BJ (cell line): ENCODE measurements around the gene PSMC1. TPM values are rescaled to one million over a fixed set of nuclear protein-coding genes. Genes with fewer than 3 reads are reported as not detected.
A peak's percentile ranks its signal among the peaks of the same experiment; 100 is the strongest.
"Not testable (repeated sequence)": the region's sequence is repeated elsewhere in the genome, so short reads cannot be mapped to it uniquely, and the experiment has no call there.

Experiments
- CTCF ChIA-PET: fragments of 350-600 bp; formaldehyde crosslinking; extraction: SDS; loops from one replicate; lab custom pipeline; 2021; ENCODE audit warnings: antibody characterized with exemption, inconsistent platforms; lab: Yijun Ruan, JAX
- POLR2A ChIA-PET: fragments of 300-600 bp; sonication (Branson Sonifier 250); formaldehyde crosslinking; extraction: SDS; loops from one replicate; lab custom pipeline; 2021; ENCODE audit warnings: antibody characterized with exemption; lab: Charles Lee
- DNase-seq: peaks from one replicate; pipeline ENCODE4 v3.0.0-alpha.2; 2011; ENCODE audit warnings: low read depth
- H3K27me3 ChIP-seq: 2 replicates; pipeline ENCODE4 v1.6.0; 2011; ENCODE audit warnings: low read length; ENCODE audit not compliant: control insufficient read depth, insufficient read depth
- H3K36me3 ChIP-seq: 2 replicates; pipeline ENCODE4 v1.5.1; 2011; ENCODE audit warnings: low read length; ENCODE audit not compliant: control insufficient read depth, insufficient read depth
- H3K4me3 ChIP-seq: 2 replicates; pipeline ENCODE4 v1.5.1; 2011; ENCODE audit warnings: low read depth, mild to moderate bottlenecking, control low read depth, low read length
- CTCF ChIP-seq: IDR thresholded peaks from 2 replicates; pipeline ENCODE4 v1.5.1; 2011; ENCODE audit warnings: low read depth, mild to moderate bottlenecking, control low read depth, inconsistent platforms, low read length, moderate library complexity; ENCODE audit not compliant: insufficient read depth
- polyA minus RNA-seq: library from RNA; depleted of rRNA, polyadenylated mRNA; stranded (reverse); fragments of >200 nt; gene quantifications from 2 replicates; pipeline ENCODE4 v1.2.3, GENCODE V29; 2011; rRNA and poly(A)+ RNA removed
- polyA plus RNA-seq: library from polyadenylated mRNA; depleted of rRNA; stranded (reverse); fragments of >200 nt; gene quantifications from 2 replicates; pipeline ENCODE4 v1.2.3, GENCODE V29; 2011; rRNA removed

Gene PSMC1
- polyA plus RNA-seq (102 and 180 TPM in 2 replicates), polyA minus RNA-seq (23.4 and 31.4 TPM in 2 replicates)

- DNase-seq, result peak; percentile 70
- CTCF ChIA-PET, result interaction anchor here (0.7 to 2.3 kb wide), 6 partner anchors 9 to 502 kb away, joined by 3 to 7 read pairs (median 3); no protein-coding TSS in a partner anchor
Measured at GRCh38 chr14:90256354-90257131, at the start of gene PSMC1. Gene PSMC1 (plus strand): TSS chr14:90256553. CDS start chr14:90256598, 45 bp downstream.

GRCh38 chr14:90213099-90213748 is 43.1 kb upstream of the PSMC1 start:
- ChIA-PET CTCF (no interaction called here), POLR2A (no interaction called here)
- H3K36me3 ChIP-seq, result no peaks in the 10 kb centered on the region
- TF ChIP-seq CTCF, result no peak
- no peaks in the 10 kb centered on the region for H3K27me3 ChIP-seq
- no peak overlapping the region for H3K4me3 ChIP-seq
- DNase-seq, result no peak

More at GRCh38 chr14:90256354-90257131, at the start of gene PSMC1:
- Histone ChIP-seq H3K4me3 (peak within 1 kb of the TSS; percentile 66), H3K27me3 (no peaks in the 10 kb centered on the region), H3K36me3 (peaks cover 2% of the 10 kb centered on the region)
- 0 out of 2 replicates have a peak, but pooled peaks have one; percentile 3 for TF ChIP-seq CTCF
- POLR2A ChIA-PET, result no interaction called here

- H3K27me3 ChIP-seq, result no peaks in the 10 kb centered on the region
- POLR2A ChIA-PET, result no interaction called here
- TF ChIP-seq CTCF, result no peak
- no peak overlapping the region for H3K4me3 ChIP-seq
- no peaks in the 10 kb centered on the region for H3K36me3 ChIP-seq
- CTCF ChIA-PET, result no interaction called here
- no peak for DNase-seq
Measured at GRCh38 chr14:90228478-90228877, 27.9 kb upstream of the PSMC1 start.

GRCh38 chr14:90229942-90230341 is 26.4 kb upstream of the PSMC1 start:
- H3K36me3 ChIP-seq, DNase-seq, H3K27me3 ChIP-seq, H3K4me3 ChIP-seq, POLR2A ChIA-PET: not testable (repeated sequence)
- CTCF ChIA-PET, result interaction anchor here (1.3 to 13.2 kb wide), 2 partner anchors 259 to 291 kb away, joined by 3 to 156 read pairs; no protein-coding TSS in a partner anchor

- POLR2A ChIA-PET, result no interaction called here
- DNase-seq, result no peak
- peak; percentile 88 for TF ChIP-seq CTCF
- Histone ChIP-seq H3K36me3 (no peaks in the 10 kb centered on the region), H3K27me3 (no peaks in the 10 kb centered on the region), H3K4me3 (no peak overlapping the region)
- CTCF ChIA-PET, result interaction anchor here (0.6 to 13.2 kb wide), 28 partner anchors 8 to 1520 kb away, joined by 3 to 156 read pairs (median 3); partner anchors contain the start of genes EFCAB11 and PSMC1
Measured at GRCh38 chr14:90235179-90235976, 21.0 kb upstream of the PSMC1 start.
